Measurements from ENCODE around the gene SLC6A11.

DNA sequence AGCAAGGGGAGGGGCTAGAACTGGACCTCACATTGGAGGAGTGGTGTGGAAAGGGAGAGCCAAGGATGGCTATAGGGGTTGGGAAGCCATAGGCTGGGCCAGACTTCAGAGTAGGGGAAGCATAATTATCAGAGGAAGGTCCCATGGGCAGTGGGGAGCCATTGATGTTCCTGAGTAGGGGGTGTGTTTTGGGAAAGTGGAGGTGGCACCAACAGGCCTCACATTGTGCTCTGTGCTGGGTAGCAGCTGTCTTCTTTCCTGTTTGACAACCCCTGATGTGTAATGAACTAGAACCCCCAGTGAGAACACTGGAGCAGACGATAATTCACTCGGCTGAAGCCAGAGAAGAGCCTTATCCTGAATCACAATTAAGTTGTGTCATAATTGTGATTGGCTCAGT, 41.2 kb downstream of the SLC6A11 start:
- TF ChIP-seq, protein P1, sequence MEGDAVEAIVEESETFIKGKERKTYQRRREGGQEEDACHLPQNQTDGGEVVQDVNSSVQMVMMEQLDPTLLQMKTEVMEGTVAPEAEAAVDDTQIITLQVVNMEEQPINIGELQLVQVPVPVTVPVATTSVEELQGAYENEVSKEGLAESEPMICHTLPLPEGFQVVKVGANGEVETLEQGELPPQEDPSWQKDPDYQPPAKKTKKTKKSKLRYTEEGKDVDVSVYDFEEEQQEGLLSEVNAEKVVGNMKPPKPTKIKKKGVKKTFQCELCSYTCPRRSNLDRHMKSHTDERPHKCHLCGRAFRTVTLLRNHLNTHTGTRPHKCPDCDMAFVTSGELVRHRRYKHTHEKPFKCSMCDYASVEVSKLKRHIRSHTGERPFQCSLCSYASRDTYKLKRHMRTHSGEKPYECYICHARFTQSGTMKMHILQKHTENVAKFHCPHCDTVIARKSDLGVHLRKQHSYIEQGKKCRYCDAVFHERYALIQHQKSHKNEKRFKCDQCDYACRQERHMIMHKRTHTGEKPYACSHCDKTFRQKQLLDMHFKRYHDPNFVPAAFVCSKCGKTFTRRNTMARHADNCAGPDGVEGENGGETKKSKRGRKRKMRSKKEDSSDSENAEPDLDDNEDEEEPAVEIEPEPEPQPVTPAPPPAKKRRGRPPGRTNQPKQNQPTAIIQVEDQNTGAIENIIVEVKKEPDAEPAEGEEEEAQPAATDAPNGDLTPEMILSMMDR (optimal IDR thresholded peaks at IDR 0.05 in 1 of 3, IDR thresholded peaks at IDR 0.05 in 1 of 3, conservative IDR thresholded peaks at IDR 0.05 in 1 of 3; ENCODE audit: extremely low read depth in 1 of 3, insufficient read depth in 2 of 3, low read length in 3 of 3): no peak
- TF ChIP-seq EZH2 (IDR thresholded peaks at IDR 0.05; ENCODE audit: low read length): no peak
